DMS114 treated with DMSO at 0.1 percent for 48 hours (cell line): ENCODE data around the gene FLT4.

Experiments used
- DNase-seq: peaks from one replicate; lab custom pipeline; 2025; ENCODE audit not compliant: unreplicated experiment; lab: John Stamatoyannopoulos, UW

Gene FLT4

GRCh38 chr5:180643191-180643851 lies 6.1 kb downstream of the FLT4 start:
- DNase-seq = no peak

GRCh38 chr5:180642779-180643178 lies 6.6 kb downstream of the FLT4 start:
- no peak for DNase-seq

GRCh38 chr5:180642181-180642775 lies 7.1 kb downstream of the FLT4 start:
- DNase-seq = no peak

- no peak for DNase-seq
Observed at GRCh38 chr5:180641566-180641900, 7.9 kb downstream of the FLT4 start.

GRCh38 chr5:180640861-180641565 lies 8.4 kb downstream of the FLT4 start:
- no peak for DNase-seq

GRCh38 chr5:180640611-180640860 lies 8.9 kb downstream of the FLT4 start:
- DNase-seq = no peak

GRCh38 chr5:180639741-180640610 lies 9.4 kb downstream of the FLT4 start:
- no peak for DNase-seq

GRCh38 chr5:180639287-180639686 lies 10.1 kb downstream of the FLT4 start:
- DNase-seq = no peak

- no peak for DNase-seq
Observed at GRCh38 chr5:180637962-180638680, 11.3 kb downstream of the FLT4 start.

GRCh38 chr5:180636403-180637075 lies 12.9 kb downstream of the FLT4 start:
- no peak for DNase-seq

GRCh38 chr5:180636016-180636402 lies 13.4 kb downstream of the FLT4 start:
- DNase-seq = no peak

GRCh38 chr5:180633283-180634177 lies 15.9 kb downstream of the FLT4 start:
- no peak for DNase-seq

- DNase-seq = no peak
Observed at GRCh38 chr5:180632768-180633167, 16.6 kb downstream of the FLT4 start.

GRCh38 chr5:180631549-180632383 lies 17.6 kb downstream of the FLT4 start:
- DNase-seq = peak; percentile 34

- DNase-seq = no peak
Observed at GRCh38 chr5:180630426-180630825, 19.0 kb downstream of the FLT4 start.

- DNase-seq = no peak
Observed at GRCh38 chr5:180629831-180630382, 19.5 kb downstream of the FLT4 start.

- no peak for DNase-seq
Observed at GRCh38 chr5:180628827-180629750, 20.3 kb downstream of the FLT4 start.
